Thymus (tissue), 11 donors: Measurements from ENCODE around the gene SKA2. TPM values are rescaled to one million over a fixed set of nuclear protein-coding genes. Genes with fewer than 3 reads are reported as not detected.
A peak's percentile ranks its signal among the peaks of the same experiment; 100 is the strongest.

Experiments
- DNase-seq, 9 donors: peaks; one replicate each; pipeline ENCODE4 v3.0.0-alpha.2; 2013; ENCODE audit warnings: low spot score in 9 of 9, low read depth in 6 of 9, missing footprints in 1 of 9
- H3K27ac ChIP-seq, 2 donors: one replicate each; pipeline ENCODE4 v1.5.1; 2013; ENCODE audit warnings: control low read depth in 1 of 2, low read depth in 1 of 2, low read length in 1 of 2, mild to moderate bottlenecking in 1 of 2, moderate library complexity in 1 of 2
- H3K27me3 ChIP-seq, 2 donors: one replicate each; pipeline ENCODE4 v1.5.1; 2013; ENCODE audit warnings: low read length in 1 of 2; ENCODE audit not compliant: control insufficient read depth in 2 of 2, insufficient read depth in 1 of 2
- H3K36me3 ChIP-seq, 2 donors: one replicate each; pipeline ENCODE4 v1.5.1; 2013; ENCODE audit warnings: low read length in 1 of 2, mild to moderate bottlenecking in 1 of 2, moderate library complexity in 1 of 2; ENCODE audit not compliant: control insufficient read depth in 2 of 2, insufficient read depth in 2 of 2
- H3K4me1 ChIP-seq, 2 donors: one replicate each; pipeline ENCODE4 v1.5.1; 2013; ENCODE audit warnings: low read length in 2 of 2; ENCODE audit not compliant: control insufficient read depth in 2 of 2, insufficient read depth in 2 of 2
- H3K4me3 ChIP-seq, 2 donors: one replicate each; pipeline ENCODE4 v1.5.1; 2013; ENCODE audit warnings: low read length in 2 of 2, control low read depth in 1 of 2, mild to moderate bottlenecking in 1 of 2
- H3K9me3 ChIP-seq, 2 donors: one replicate each; pipeline ENCODE4 v1.5.1; 2013; ENCODE audit warnings: low read length in 1 of 2, mild to moderate bottlenecking in 1 of 2; ENCODE audit not compliant: control insufficient read depth in 2 of 2, insufficient read depth in 1 of 2
- WGBS: extraction: QIAGEN DNeasy Blood & Tissue Kit; methylation state at CpG from one replicate; pipeline ENCODE4 v1.1.7; 2013; 5-methylcytosine and 5-hydroxymethylcytosine counted together
- polyA plus RNA-seq: library from polyadenylated mRNA; stranded (reverse); fragments of 200-250 nt; gene quantifications from one replicate; pipeline ENCODE4 v1.2.3, GENCODE V29; 2013
- total RNA-seq: library from RNA; stranded (reverse); fragments of 120-200 nt; gene quantifications from one replicate; pipeline ENCODE4 v1.2.4, GENCODE V29; 2013
- donor health status: healthy.

SKA2 gene
- total and polyA plus RNA-seq, 2 donors = 42.7 to 83.1 TPM

DNA sequence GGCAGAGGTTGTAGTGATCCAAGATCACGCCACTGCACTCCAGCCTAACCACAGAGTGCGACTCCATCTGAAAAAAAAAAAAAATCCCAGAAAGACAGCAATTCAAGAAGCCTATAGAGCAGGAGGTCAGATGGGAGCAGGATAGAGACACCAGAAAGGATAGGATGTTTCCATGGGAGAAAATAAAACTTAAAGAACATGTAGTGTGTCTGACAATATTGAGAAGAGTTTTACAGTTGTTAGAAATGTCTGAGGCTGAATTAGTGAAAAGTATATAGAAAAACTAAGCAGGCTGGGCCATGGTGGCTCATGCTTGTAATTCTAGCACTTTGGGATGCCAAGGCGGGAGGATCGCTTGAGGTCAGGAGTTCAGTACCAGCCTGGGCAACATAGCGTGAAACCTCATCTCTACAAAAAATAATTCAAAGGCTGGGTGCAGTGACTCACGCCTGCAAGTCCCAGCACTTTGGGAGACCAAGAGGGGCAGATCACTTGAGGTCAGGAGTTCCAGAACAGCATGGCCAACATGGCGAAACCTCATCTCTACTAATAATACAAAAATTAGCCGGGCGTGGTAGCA, 33.0 kb downstream of the SKA2 start:
- Histone ChIP-seq H3K4me1 (no peaks in the 10 kb centered on the region), H3K27me3 (no peaks in the 10 kb centered on the region), H3K36me3 (peaks cover 3 to 43% of the 10 kb centered on the region in 2 donors), H3K9me3 (no peaks in the 10 kb centered on the region), H3K27ac (no peak overlapping the region), H3K4me3 (no peak overlapping the region)
- WGBS = 98% methylated on average over 9 of the region's 9 CpGs
- DNase-seq = no peak

DNA sequence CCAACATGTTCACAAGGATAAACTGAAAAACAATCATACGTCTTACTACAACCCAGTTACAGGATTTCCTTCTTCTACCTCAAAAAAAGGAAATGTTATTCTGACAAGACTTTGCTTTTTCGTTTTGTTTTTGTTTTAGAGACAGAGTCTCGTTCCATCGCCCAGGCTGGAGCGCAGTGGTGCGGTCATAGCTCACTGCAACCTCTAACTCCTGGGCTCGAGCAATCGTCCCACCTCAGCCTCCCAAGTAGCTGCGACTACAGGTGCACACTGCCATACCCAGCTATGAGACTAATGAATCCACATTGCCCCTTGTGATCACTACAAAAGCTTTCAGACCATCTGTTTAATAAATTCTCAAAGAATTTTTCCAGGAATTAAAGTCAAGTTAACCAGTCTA, 39.5 kb downstream of the SKA2 start:
- H3K36me3 ChIP-seq = peaks cover 12 to 40% of the 10 kb centered on the region in 2 donors
- WGBS = 95% methylated on average over 9 of the region's 9 CpGs

DNA sequence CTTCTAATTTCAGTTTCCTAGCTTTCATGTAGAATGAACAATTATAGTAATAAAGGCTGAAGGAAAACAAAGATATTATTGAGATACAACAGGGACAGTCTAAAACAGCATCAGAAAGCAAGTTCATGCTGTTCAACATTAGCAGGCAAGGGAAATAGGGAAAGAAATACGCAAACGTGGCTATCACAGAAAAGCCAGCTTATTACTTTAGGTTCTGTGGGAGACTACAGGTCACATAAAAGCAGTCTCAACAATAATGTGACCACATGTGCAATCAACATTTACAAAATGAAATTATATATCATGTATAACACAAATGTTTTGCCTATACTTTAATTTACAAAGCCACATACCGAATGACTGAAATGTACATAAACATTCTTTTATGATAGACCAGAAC, 43.4 kb downstream of the SKA2 start:
- no peaks in the 10 kb centered on the region for H3K27me3 ChIP-seq
- H3K4me3 ChIP-seq = no peak overlapping the region
- no peak for DNase-seq
- peaks cover 9 to 20% of the 10 kb centered on the region in 2 donors for H3K36me3 ChIP-seq
- peaks cover 4% of the 10 kb centered on the region in 2 donors for H3K4me1 ChIP-seq
- WGBS = 96% methylated on average over 3 of the region's 3 CpGs
- no peaks in the 10 kb centered on the region for H3K9me3 ChIP-seq
- no peak overlapping the region for H3K27ac ChIP-seq

More for the DNA sequence above, 39.5 kb downstream of the SKA2 start:
- no peaks in the 10 kb centered on the region for H3K27me3 ChIP-seq
- no peaks in the 10 kb centered on the region for H3K9me3 ChIP-seq
- no peak overlapping the region for H3K27ac ChIP-seq
- no peaks in the 10 kb centered on the region for H3K4me1 ChIP-seq
- no peak for DNase-seq
- no peak overlapping the region for H3K4me3 ChIP-seq

DNA sequence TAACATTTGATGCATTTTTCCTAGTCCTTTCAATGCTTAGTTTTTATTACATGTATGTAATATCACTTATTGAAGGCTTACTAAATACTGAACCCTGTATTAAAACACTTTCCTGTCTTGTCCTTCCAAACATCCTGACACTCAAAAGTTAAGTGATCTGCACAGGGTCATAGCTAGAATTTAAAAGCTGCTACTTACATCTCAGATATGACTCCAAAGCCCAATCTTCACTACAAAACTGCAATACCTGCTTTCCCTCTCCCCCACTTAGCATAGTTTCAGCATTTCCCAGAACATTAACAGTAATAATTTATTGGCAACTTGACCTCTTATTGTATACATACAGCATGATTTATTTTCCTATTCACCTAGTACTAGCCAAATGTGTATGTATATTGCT, 44.0 kb downstream of the SKA2 start:
- peaks cover 4 to 6% of the 10 kb centered on the region in 2 donors for H3K4me1 ChIP-seq
- no peak overlapping the region for H3K27ac ChIP-seq
- H3K4me3 ChIP-seq = no peak overlapping the region
- H3K9me3 ChIP-seq = no peaks in the 10 kb centered on the region
- no peak for DNase-seq
- no peaks in the 10 kb centered on the region for H3K27me3 ChIP-seq
- H3K36me3 ChIP-seq = peaks cover 9 to 20% of the 10 kb centered on the region in 2 donors

DNA sequence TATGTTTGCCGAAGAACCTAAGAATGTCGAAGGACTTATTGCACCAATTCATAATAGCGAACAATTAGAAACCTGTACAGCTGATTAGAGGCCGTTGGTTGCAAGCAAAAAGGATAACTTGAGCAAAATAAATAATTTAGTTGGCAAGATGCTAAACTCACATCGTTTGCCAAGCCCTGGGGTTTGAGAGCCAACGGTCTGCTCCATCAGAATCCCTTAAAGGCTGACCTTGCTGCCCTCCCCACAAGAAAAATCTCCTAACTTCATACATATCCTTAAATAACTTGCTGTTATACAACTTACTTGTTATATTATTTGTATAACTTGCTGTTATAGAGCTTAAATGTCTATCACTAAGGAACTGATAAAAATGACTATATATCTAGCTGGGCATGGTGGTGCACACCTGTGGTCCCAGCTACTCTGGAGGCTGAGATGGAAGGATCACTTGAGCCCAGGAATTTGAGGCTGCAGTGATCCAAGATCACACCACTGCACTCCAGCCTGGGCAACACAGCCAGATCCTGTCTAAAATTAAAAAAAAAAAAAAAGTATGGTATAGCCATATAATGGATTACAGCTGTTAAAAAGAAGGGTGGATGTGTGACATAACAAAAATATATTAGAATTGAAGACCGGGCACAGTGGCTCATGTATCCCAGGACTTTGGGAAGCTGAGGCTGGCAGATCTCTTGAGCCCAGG, 46.4 kb downstream of the SKA2 start:
- no peaks in the 10 kb centered on the region for H3K9me3 ChIP-seq
- H3K27ac ChIP-seq = no peak overlapping the region
- WGBS = 96% methylated on average over 7 of the region's 7 CpGs
- DNase-seq = no peak
- no peak overlapping the region for H3K4me3 ChIP-seq
- peaks cover 4 to 8% of the 10 kb centered on the region in 2 donors for H3K4me1 ChIP-seq
- peaks cover 3 to 12% of the 10 kb centered on the region in 2 donors for H3K36me3 ChIP-seq
- no peaks in the 10 kb centered on the region for H3K27me3 ChIP-seq

DNA sequence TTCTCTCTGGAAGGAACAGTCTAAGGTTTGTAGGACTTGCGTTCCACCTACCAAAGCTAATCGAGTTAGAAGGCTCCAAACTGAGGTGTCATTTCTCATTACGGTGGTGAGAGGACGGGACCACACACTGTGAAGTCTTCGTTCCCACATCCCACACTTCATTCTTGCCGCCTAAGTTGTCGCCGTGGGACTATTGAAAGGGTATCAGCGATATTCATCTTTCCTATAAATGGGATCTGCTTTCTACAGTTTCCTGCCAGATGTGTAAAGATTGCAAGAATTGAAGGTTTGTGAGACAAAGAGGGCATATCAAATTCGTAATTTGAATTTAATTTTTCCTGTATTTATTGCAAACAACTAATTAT, 47.7 kb downstream of the SKA2 start:
- peaks cover 3 to 9% of the 10 kb centered on the region in 2 donors for H3K36me3 ChIP-seq
- 2% methylated on average over 10 of the region's 10 CpGs for WGBS
- H3K27me3 ChIP-seq = no peaks in the 10 kb centered on the region
- H3K4me1 ChIP-seq = peaks cover 4 to 8% of the 10 kb centered on the region in 2 donors
- H3K9me3 ChIP-seq = no peaks in the 10 kb centered on the region
- peak overlapping the region; percentile 70 to 99 for H3K4me3 ChIP-seq
- peak overlapping the region in 1 of 2 donors; percentile 84 for H3K27ac ChIP-seq
- DNase-seq = no peak

DNA sequence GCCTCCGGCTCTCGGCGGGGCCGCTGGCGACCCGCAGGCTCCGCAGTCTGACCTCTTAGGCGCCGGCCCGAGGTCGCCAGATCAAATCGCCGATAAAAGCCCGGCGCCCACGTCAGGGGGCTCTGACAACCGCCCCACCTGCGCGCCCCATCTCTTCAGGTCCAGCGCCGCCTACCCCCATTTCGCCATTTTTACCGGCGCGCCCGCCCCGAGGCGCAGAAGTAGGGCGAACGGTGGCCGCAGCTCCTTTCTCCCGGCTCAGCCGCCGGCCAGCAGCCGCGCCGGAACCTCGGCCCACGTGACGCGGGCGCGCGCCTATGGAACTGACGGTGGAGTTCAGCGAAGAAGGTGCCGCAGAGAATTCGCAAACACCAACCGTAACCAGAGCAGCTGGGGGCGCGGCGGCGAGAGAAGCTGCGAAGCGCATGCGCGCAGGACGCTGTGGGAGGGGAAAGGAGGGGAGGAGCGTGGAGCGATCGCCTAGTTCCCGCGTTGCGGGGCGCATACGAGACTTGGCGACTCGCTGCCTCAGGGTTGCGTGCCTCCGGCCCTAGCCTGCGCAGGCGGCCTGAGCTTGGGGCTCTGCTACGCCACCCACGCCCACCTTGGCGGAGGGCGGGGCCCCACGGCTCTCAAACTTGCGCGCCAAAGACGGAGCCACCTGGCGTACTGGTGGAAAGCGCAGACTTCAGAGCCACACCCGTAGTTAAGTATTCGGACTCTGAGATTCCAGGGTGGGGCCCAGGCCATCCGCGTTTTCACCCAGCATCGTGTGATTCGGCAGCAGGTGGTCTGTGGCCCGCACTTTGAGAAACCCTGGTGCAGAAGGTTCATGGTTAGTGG, 48.3 kb downstream of the SKA2 start, which contains the start of gene TRIM37:
TSS of gene TRIM37 (minus strand) at position 418 of the 843 bp plus-strand sequence. CDS start 419 bp downstream, outside the sequence.
- Histone ChIP-seq H3K4me1 (peaks cover 4 to 8% of the 10 kb centered on the region in 2 donors), H3K27me3 (no peaks in the 10 kb centered on the region), H3K27ac (peak within 1 kb of the TSS; percentile 77 to 90), H3K9me3 (no peaks in the 10 kb centered on the region), H3K4me3 (peak within 1 kb of the TSS; percentile 70 to 99), H3K36me3 (peaks cover 2 to 7% of the 10 kb centered on the region in 2 donors)
- WGBS = under 1% methylated on average over 89 of the region's 89 CpGs
- DNase-seq = peak; percentile 95 to 100 (median 99)

DNA sequence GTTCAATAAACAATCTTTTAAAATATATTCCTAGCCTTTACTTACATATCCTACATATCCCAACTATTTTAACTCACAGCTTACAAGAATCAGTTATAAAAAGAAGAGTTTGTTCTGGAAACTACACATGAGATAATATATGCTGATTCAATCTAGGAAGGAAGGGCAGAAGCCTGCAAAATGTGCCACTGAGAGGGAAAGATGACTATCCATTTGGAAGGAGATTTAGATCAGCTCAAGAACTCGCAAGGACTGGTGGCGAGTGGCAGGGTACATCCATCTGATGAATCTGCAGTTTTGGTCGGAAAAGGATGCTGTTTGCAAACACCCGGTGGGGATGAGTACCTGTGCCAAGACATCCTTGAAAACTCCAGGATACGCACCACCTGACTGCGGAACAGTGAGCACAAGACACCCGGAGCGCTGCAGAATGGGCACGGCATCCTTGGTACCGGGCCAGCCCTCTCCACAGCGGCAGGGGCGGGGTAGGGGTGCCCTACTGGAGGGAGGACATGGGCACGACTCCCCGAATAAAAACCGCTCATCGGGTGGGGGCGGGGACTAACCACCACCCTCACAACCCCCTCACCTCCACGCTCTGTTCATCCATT, 49.0 kb downstream of the SKA2 start:
- under 1% methylated on average over 18 of the region's 18 CpGs for WGBS
- DNase-seq = peak; percentile 19 to 73 (median 42)
- H3K27ac ChIP-seq = peak overlapping the region; percentile 77 to 90
- peaks cover 4 to 8% of the 10 kb centered on the region in 2 donors for H3K4me1 ChIP-seq
- H3K27me3 ChIP-seq = no peaks in the 10 kb centered on the region
- H3K36me3 ChIP-seq = peaks cover 0 to 3% of the 10 kb centered on the region in 2 donors
- H3K4me3 ChIP-seq = peak overlapping the region; percentile 70 to 99
- no peaks in the 10 kb centered on the region for H3K9me3 ChIP-seq
